Measurements from ENCODE around the gene FADS2. TPM values are rescaled to one million over a fixed set of nuclear protein-coding genes. Genes with fewer than 3 reads are reported as not detected.

Gene FADS2
- total RNA-seq, 1 experiment from 2014 or later = 1,097 TPM

DNA sequence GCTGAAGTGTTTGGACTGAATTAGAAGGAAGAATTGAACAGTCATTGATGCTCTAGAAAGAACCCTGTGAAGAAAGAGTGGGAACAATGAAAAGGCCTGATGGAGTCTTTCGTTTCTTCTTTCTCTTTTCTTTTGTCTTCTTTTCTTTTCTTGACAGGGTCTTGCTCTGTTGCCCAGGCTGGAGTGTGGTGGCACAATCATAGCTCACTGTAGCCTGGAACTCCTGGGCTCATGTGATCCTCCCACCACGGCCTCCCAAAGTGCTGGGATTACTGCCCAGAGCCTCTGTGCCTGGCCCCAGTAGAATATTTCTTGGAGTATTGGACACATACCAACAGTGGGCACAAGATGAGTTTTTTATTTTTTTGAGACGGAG, 34.3 kb upstream of the FADS2 start:
- DNase-seq (ENCODE audit: low spot score) = peak; percentile 33
- intact Hi-C loops (cut with micrococcal nuclease; ENCODE audit: unreplicated experiment) = no loop called here
- Histone ChIP-seq H3K4me3 (ENCODE audit: low read depth, low read length, poor library complexity, severe bottlenecking) (peak overlapping the region; percentile 100), H3K27me3 (replicated peaks; ENCODE audit: insufficient read depth, low read depth, low read length, poor library complexity) (no peaks in the 10 kb centered on the region), H3K9me3 (ENCODE audit: low read depth, low read length, poor library complexity, severe bottlenecking) (no peaks in the 10 kb centered on the region), H3K36me3 (ENCODE audit: insufficient read depth, low read length, poor library complexity, severe bottlenecking) (peaks cover 61% of the 10 kb centered on the region), H3K27ac (ENCODE audit: low read depth, low read length, poor library complexity, severe bottlenecking) (peak overlapping the region; percentile 100), H3K4me1 (ENCODE audit: insufficient read depth, low read length, poor library complexity, severe bottlenecking) (peaks cover 21% of the 10 kb centered on the region)
- BruUV-seq (replicated peaks) = no TSS peak
- TF ChIP-seq EZH2 (IDR thresholded peaks at IDR 0.05; ENCODE audit: borderline replicate concordance, low read depth, low read length, poor library complexity, severe bottlenecking) (no peak), CTCF (conservative IDR thresholded peaks at IDR 0.05; ENCODE audit: low read depth, low read length) (no peak)
- POLR2A ChIA-PET (ENCODE audit: low non-redundant PET) = interaction anchor here (0.6 kb wide), 1 partner anchor 14 kb away, joined by 3 read pairs; no protein-coding TSS in a partner anchor
- CTCF ChIA-PET = interaction anchor here (1.2 kb wide), 1 partner anchor 23 kb away, joined by 4 read pairs; the partner anchor contains the start of gene FADS1

GRCh38 chr11:61794579-61794978, 33.5 kb upstream of the FADS2 start:
- Histone ChIP-seq H3K4me1 (ENCODE audit: insufficient read depth, low read length, poor library complexity, severe bottlenecking) (peaks cover 21% of the 10 kb centered on the region), H3K4me3 (ENCODE audit: low read depth, low read length, poor library complexity, severe bottlenecking) (peak overlapping the region; percentile 17), H3K36me3 (ENCODE audit: insufficient read depth, low read length, poor library complexity, severe bottlenecking) (peaks cover 61% of the 10 kb centered on the region), H3K9me3 (ENCODE audit: low read depth, low read length, poor library complexity, severe bottlenecking) (no peaks in the 10 kb centered on the region), H3K27ac (ENCODE audit: low read depth, low read length, poor library complexity, severe bottlenecking) (peak overlapping the region; percentile 21), H3K27me3 (replicated peaks; ENCODE audit: insufficient read depth, low read depth, low read length, poor library complexity) (no peaks in the 10 kb centered on the region)
- intact Hi-C loops (cut with micrococcal nuclease; ENCODE audit: unreplicated experiment) = no loop called here
- POLR2A ChIA-PET (ENCODE audit: low non-redundant PET) = no interaction called here
- DNase-seq (ENCODE audit: low spot score) = no peak
- no TSS peak for BruUV-seq (replicated peaks)
- no peak for TF ChIP-seq EZH2 (IDR thresholded peaks at IDR 0.05; ENCODE audit: borderline replicate concordance, low read depth, low read length, poor library complexity, severe bottlenecking)
- no peak for TF ChIP-seq CTCF (conservative IDR thresholded peaks at IDR 0.05; ENCODE audit: low read depth, low read length)
- CTCF ChIA-PET = interaction anchor here (0.6 kb wide), 1 partner anchor 173 kb away, joined by 5 read pairs; the partner anchor contains the start of gene FTH1

- POLR2A ChIA-PET (ENCODE audit: low non-redundant PET) = no interaction called here
- Histone ChIP-seq H3K4me3 (ENCODE audit: low read depth, low read length, poor library complexity, severe bottlenecking) (no peak overlapping the region), H3K36me3 (ENCODE audit: insufficient read depth, low read length, poor library complexity, severe bottlenecking) (peaks cover 61% of the 10 kb centered on the region), H3K27ac (ENCODE audit: low read depth, low read length, poor library complexity, severe bottlenecking) (no peak overlapping the region), H3K27me3 (replicated peaks; ENCODE audit: insufficient read depth, low read depth, low read length, poor library complexity) (no peaks in the 10 kb centered on the region), H3K4me1 (ENCODE audit: insufficient read depth, low read length, poor library complexity, severe bottlenecking) (peaks cover 21% of the 10 kb centered on the region), H3K9me3 (ENCODE audit: low read depth, low read length, poor library complexity, severe bottlenecking) (no peaks in the 10 kb centered on the region)
- no peak for DNase-seq (ENCODE audit: low spot score)
- intact Hi-C loops (cut with micrococcal nuclease; ENCODE audit: unreplicated experiment) = loop anchor here (5.0 kb wide), 2 partner anchors 77 to 102 kb away; no protein-coding TSS in a partner anchor
- CTCF ChIA-PET = interaction anchor here (0.6 to 2.2 kb wide), 3 partner anchors 172 to 312 kb away, joined by 3 to 10 read pairs (median 5); partner anchors contain the start of gene FTH1
- BruUV-seq (replicated peaks) = no TSS peak
- TF ChIP-seq CTCF (conservative IDR thresholded peaks at IDR 0.05; ENCODE audit: low read depth, low read length) (no peak), EZH2 (IDR thresholded peaks at IDR 0.05; ENCODE audit: borderline replicate concordance, low read depth, low read length, poor library complexity, severe bottlenecking) (no peak)
Measured at GRCh38 chr11:61795459-61795858, 32.6 kb upstream of the FADS2 start.

Data from A673 (cell line).